MCF 10A (cell line): ENCODE measurements around the gene ZNF302. TPM values are rescaled to one million over a fixed set of nuclear protein-coding genes. Genes with fewer than 3 reads are reported as not detected.

Source experiments
- Bru-seq: library from RNA; stranded (reverse); fragments of 400-500 nt; gene quantifications from one replicate; lab custom pipeline; 2021; lab: Mats Ljungman, UMichigan
- BruChase-seq, 2 experiments: library from RNA; stranded (reverse); fragments of 400-500 nt; gene quantifications; one replicate each; lab custom pipeline; 2021; lab: Mats Ljungman, UMichigan
- BruUV-seq: library from RNA; stranded (reverse); fragments of 400-500 nt; replicated peaks from 2 replicates; lab custom pipeline; 2021; lab: Mats Ljungman, UMichigan
- CTCF ChIA-PET: fragments of 300-600 bp; sonication (Branson Sonifier 250); formaldehyde crosslinking; extraction: SDS; loops from one replicate; lab custom pipeline; 2021; ENCODE audit warnings: antibody characterized with exemption, inconsistent platforms; lab: Yijun Ruan, JAX
- POLR2A ChIA-PET: fragments of 300-600, 350-650 bp; sonication (Branson Sonifier 250); formaldehyde crosslinking; extraction: SDS; loops from one replicate; lab custom pipeline; 2020; ENCODE audit warnings: antibody characterized with exemption, inconsistent platforms; lab: Yijun Ruan, JAX
- DNase-seq: peaks from one replicate; pipeline ENCODE4 v3.0.0-alpha.2; 2018; ENCODE audit not compliant: unreplicated experiment
- H3K27ac Mint-ChIP-seq: one replicate; pipeline ENCODE4 v1.8.0; 2022; ENCODE audit warnings: mild to moderate bottlenecking, low read depth, mixed read lengths; ENCODE audit not compliant: unreplicated experiment
- H3K27me3 Mint-ChIP-seq: one replicate; pipeline ENCODE4 v1.8.0; 2022; ENCODE audit warnings: mixed read lengths; ENCODE audit not compliant: insufficient read depth, unreplicated experiment
- H3K36me3 Mint-ChIP-seq: one replicate; pipeline ENCODE4 v1.8.0; 2022; ENCODE audit warnings: mild to moderate bottlenecking, moderate library complexity, mixed read lengths; ENCODE audit not compliant: insufficient read depth, unreplicated experiment
- H3K4me1 Mint-ChIP-seq: one replicate; pipeline ENCODE4 v1.8.0; 2022; ENCODE audit warnings: mixed read lengths; ENCODE audit not compliant: insufficient read depth, unreplicated experiment
- H3K4me3 Mint-ChIP-seq: one replicate; pipeline ENCODE4 v1.8.0; 2022; ENCODE audit warnings: mild to moderate bottlenecking, moderate library complexity, mixed read lengths; ENCODE audit not compliant: unreplicated experiment
- H3K9me3 Mint-ChIP-seq: one replicate; pipeline ENCODE4 v1.8.0; 2022; ENCODE audit warnings: mixed read lengths; ENCODE audit not compliant: unreplicated experiment
- intact Hi-C: fragments of 100-400 bp; cut with micrococcal nuclease; formaldehyde crosslinking; loops from 2 replicates; pipeline ENCODE4 v1.14.1; 2022
- long read RNA-seq: library from polyadenylated mRNA; stranded (forward); transcript quantifications from one replicate; pipeline ENCODE4 v2.0.0, GENCODE V29; 2022
- total RNA-seq: library from RNA; stranded (reverse); gene quantifications from 2 replicates; pipeline ENCODE4 v1.2.3, GENCODE V29; 2022
- TF ChIP-seq, protein P1 (sequence below): fragments of 200-600 bp; IDR thresholded peaks from one replicate; pipeline ENCODE4 v1.8.0; 2022; ENCODE audit warnings: antibody characterized with exemption, mild to moderate bottlenecking; ENCODE audit not compliant: unreplicated experiment

Gene ZNF302
- total RNA-seq: 3.9 and 4.9 TPM in 2 replicates
- percentile 72 among the genes with signal in this experiment for Bru-seq, nascent RNA
- percentile 66 among the genes with signal in this experiment for BruChase-seq, experiment 1, labeled RNA remaining after a 6-hour chase
- BruChase-seq, experiment 2, labeled RNA remaining after a 2-hour chase: percentile 78 among the genes with signal in this experiment
- long read RNA-seq, partial matches to known transcripts: 1 of 11 reads
- long read RNA-seq, other reads (novel, unspliced or antisense): 3 of 11 reads

DNA sequence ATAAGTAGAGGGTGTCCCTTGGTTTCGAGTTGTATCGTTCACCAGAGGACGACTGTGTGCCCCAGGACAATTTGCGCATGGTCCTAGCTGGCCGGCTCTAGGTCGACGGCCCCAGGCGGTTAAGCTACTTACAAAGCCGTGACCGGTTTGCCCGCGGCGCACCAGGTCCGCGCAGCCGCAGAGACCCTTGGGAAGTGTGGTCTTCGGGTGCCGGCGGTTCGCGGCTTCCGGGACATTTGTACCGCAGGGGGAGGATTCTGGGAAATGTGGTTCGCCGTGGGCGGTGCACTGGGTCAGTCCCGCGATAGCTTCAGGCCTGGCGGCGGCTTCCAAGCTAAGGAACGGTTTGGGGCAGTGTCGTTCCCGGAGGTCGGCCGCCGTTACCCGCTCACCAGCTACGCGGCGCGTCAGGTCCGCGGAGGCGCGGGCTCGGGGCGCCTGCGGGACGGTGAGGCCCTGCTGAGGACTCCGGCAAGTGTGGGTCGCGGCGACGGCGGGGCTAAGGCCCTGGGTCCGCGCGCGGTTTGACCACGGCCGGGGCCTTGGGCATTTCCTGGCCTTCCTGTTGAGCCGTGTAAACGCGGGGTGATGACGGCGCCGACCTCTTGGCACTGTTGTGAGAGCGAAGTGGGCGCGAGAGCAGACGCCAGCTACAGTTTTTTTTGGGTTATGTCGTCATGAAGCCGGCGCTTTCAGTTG lies at the start of gene ZNF302:
Gene ZNF302, plus strand, starts transcription at position 293 of the 699 bp plus-strand sequence. CDS start 1,127 bp downstream, outside the sequence.
- TF ChIP-seq, protein P1, sequence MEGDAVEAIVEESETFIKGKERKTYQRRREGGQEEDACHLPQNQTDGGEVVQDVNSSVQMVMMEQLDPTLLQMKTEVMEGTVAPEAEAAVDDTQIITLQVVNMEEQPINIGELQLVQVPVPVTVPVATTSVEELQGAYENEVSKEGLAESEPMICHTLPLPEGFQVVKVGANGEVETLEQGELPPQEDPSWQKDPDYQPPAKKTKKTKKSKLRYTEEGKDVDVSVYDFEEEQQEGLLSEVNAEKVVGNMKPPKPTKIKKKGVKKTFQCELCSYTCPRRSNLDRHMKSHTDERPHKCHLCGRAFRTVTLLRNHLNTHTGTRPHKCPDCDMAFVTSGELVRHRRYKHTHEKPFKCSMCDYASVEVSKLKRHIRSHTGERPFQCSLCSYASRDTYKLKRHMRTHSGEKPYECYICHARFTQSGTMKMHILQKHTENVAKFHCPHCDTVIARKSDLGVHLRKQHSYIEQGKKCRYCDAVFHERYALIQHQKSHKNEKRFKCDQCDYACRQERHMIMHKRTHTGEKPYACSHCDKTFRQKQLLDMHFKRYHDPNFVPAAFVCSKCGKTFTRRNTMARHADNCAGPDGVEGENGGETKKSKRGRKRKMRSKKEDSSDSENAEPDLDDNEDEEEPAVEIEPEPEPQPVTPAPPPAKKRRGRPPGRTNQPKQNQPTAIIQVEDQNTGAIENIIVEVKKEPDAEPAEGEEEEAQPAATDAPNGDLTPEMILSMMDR: no peak
- BruUV-seq: TSS peak; percentile 43
- intact Hi-C loops: no loop called here
- H3K4me3 Mint-ChIP-seq: peak within 1 kb of the TSS; percentile 78
- H3K27ac Mint-ChIP-seq: peak within 1 kb of the TSS; percentile 92
- peak; percentile 63 for DNase-seq
- CTCF ChIA-PET: interaction anchor here (0.6 to 0.7 kb wide), 2 partner anchors 38 to 535 kb away, joined by 3 to 4 read pairs; no protein-coding TSS in a partner anchor
- H3K36me3 Mint-ChIP-seq: peaks cover 11% of the 10 kb centered on the region
- peaks cover 30% of the 10 kb centered on the region for H3K9me3 Mint-ChIP-seq
- POLR2A ChIA-PET: no interaction called here
- H3K27me3 Mint-ChIP-seq: no peaks in the 10 kb centered on the region
- no peaks in the 10 kb centered on the region for H3K4me1 Mint-ChIP-seq

DNA sequence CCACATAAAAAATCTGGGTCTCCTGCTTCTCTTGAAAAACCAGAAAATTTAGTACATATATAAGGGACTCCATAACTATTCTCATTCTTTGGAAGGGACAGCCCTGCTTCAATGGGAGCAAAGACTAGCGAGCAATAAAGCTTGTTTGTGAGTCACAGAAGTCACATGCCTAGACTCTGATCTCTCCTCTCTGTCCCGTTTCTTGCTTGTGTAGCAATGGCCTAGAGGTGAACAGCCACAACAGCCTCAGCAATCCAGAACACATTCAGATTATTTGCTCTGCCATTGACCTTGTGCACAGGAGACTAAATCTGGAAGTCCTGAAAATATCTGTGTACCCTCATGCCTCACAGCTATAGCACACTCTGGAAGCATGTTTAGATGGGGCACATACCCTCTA lies 43.7 kb upstream of the ZNF302 start:
- Mint-ChIP-seq H3K4me3 (no peak overlapping the region), H3K27ac (no peak overlapping the region), H3K36me3 (no peaks in the 10 kb centered on the region), H3K4me1 (no peaks in the 10 kb centered on the region), H3K27me3 (no peaks in the 10 kb centered on the region), H3K9me3 (peaks cover 18% of the 10 kb centered on the region)
- POLR2A ChIA-PET: no interaction called here
- CTCF ChIA-PET: interaction anchor here (1.4 kb wide), 1 partner anchor 79 kb away, joined by 4 read pairs; no protein-coding TSS in a partner anchor
- TF ChIP-seq, protein P1: no peak
- DNase-seq: no peak
- intact Hi-C loops: no loop called here
- BruUV-seq: no TSS peak

DNA sequence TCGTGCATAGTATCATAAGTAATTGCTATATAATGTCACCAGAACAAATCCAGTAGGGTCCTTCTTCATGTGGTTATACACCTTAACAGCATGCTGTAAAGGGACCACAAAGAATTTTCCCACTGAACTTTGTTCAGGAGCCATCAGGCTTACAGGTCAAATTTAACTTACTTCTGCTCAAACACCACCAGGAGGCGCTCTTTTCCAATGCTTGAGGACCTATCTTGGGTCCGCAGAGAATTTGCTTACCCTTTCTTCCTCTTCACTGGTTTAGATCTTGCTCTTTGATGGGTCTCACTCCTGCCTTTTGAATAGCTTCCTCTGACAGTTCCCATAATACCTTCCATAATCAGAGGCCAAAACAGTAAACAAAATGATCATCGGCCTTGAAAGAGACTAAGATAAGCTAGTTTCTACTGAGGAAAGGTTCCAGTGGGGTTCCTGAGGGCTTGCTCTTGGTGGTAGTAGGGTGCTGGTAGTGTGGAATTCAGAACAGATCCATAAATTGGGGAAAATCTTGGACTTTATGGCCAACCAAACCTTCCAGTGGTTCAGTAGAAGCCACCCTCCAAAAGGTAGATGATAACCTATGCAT lies 37.9 kb upstream of the ZNF302 start:
- TF ChIP-seq, protein P1: peak; percentile 47
- no peaks in the 10 kb centered on the region for H3K4me1 Mint-ChIP-seq
- H3K27ac Mint-ChIP-seq: no peak overlapping the region
- DNase-seq: peak; percentile 83
- no TSS peak for BruUV-seq
- CTCF ChIA-PET: interaction anchor here (0.7 to 2.8 kb wide), 10 partner anchors 9 to 325 kb away, joined by 3 to 17 read pairs (median 3); partner anchors contain the start of genes ZNF302 and ZNF792
- no peak overlapping the region for H3K4me3 Mint-ChIP-seq
- no peaks in the 10 kb centered on the region for H3K36me3 Mint-ChIP-seq
- intact Hi-C loops: loop anchor here (1.0 kb wide), 1 partner anchor 73 kb away; no protein-coding TSS in a partner anchor
- H3K27me3 Mint-ChIP-seq: no peaks in the 10 kb centered on the region
- peaks cover 11% of the 10 kb centered on the region for H3K9me3 Mint-ChIP-seq
- POLR2A ChIA-PET: no interaction called here

DNA sequence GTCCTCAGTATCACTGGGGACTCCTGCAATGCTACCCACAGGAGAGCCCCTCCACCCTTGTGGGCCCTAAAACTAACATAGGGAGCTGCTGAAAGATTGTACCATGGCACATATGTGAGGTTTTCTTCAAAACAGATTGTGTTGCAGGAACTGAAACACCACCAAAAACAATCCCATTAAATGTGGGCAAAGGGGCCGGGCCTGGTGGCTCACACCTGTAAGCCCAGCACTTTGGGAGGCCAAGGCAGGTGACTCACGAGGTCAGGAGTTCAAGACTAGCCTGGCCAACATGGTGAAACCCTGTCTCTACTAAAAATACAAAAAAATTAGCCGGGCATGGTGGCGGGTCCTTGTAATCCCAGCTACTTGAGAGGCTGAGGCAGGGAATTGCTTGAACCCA lies 35.2 kb upstream of the ZNF302 start:
- BruUV-seq: no TSS peak
- Mint-ChIP-seq H3K9me3 (peaks cover 4% of the 10 kb centered on the region), H3K4me1 (no peaks in the 10 kb centered on the region), H3K4me3 (no peak overlapping the region), H3K36me3 (no peaks in the 10 kb centered on the region), H3K27ac (no peak overlapping the region), H3K27me3 (no peaks in the 10 kb centered on the region)
- ChIA-PET CTCF (no interaction called here), POLR2A (no interaction called here)
- TF ChIP-seq, protein P1: no peak
- intact Hi-C loops: no loop called here
- no peak for DNase-seq
